NCI-H2029 (cell line): Measurements from ENCODE around the gene CDHR1.

Source experiments
- DNase-seq: peaks from one replicate; lab custom pipeline; 2025; lab: John Stamatoyannopoulos, UW

Gene CDHR1

GRCh38 chr10:84201244-84201606 lies 6.9 kb downstream of the CDHR1 start:
- no peak for DNase-seq

DNA sequence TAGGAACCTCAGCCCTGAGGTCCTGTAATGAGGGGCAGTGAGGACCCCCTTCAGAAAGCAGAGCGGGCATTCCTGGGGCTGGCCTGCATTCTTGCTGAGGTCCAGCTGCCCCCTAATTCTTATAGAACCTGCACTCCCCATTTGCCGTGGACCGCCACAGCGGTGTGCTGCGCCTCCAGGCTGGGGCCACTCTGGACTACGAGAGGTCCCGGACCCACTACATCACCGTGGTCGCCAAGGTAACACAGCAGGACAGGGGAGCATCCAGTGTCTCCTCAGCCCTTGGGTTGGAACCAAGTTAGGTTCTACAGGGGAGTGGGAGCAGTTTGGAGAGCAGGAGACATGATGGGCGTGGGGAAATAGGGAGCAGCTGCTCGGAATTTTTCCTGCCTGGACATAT lies 7.3 kb downstream of the CDHR1 start:
- DNase-seq, result no peak

DNA sequence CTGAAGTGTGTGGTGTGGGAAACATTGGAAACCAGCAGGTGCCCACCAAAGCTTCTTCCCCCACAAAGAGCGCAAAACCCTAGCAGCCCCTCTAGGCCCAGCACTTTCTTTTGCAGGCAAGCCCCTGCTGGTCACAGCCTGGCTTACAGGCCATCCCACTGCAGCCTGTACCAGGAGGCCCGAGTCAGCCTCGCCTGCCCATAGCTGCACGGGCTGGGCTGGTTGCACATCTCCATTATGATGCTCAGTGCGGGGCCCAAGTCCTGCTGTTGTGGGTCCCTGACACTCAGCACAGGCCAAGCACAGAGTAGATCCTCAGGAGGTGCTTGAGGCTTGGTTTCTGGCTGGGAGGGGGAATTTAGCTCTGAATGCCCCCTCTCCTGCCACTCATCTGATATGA lies 8.0 kb downstream of the CDHR1 start:
- DNase-seq, result no peak

DNA sequence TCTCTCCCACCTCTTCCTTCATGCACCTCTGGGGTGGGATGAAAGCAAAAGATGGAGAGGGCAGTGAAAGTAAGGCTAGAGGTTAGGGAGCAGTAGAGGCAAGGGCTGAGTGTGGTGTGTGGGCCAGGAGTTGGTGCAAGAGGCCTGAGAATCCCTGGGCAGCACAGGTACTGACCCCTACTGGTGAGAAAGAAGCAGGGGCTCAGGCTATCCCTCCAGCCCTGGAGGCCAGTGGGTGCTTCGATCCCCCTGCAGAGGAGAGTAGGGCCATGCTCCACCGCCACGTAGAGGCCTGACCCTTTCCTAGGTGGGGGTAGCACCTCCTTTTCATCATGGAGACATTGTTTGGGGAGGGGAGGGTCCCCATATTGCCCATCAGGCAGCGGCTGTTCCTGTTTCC lies 9.8 kb downstream of the CDHR1 start:
- DNase-seq, result no peak

DNA sequence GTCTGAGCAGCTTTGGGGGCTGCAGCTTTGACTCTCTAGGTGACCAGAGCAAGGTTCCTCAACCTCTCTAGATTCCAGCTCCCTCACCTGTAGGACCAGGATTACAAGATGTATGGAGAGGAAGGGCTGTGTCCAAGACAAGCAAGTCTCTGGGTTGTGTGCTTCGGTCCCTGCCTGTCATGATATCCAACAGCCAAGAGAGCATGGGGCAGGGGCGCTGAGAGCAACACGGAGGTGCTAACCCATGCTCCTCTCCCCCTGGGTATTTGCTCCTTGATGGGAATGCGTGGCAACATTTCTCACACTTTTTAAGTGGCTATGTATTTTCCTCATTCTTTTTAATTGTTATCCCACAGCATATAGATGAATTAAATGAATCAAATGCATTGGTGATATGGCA lies 10.3 kb downstream of the CDHR1 start:
- DNase-seq, result no peak

- no peak for DNase-seq
Observed at GRCh38 chr10:84205049-84205852, 10.9 kb downstream of the CDHR1 start.

DNA sequence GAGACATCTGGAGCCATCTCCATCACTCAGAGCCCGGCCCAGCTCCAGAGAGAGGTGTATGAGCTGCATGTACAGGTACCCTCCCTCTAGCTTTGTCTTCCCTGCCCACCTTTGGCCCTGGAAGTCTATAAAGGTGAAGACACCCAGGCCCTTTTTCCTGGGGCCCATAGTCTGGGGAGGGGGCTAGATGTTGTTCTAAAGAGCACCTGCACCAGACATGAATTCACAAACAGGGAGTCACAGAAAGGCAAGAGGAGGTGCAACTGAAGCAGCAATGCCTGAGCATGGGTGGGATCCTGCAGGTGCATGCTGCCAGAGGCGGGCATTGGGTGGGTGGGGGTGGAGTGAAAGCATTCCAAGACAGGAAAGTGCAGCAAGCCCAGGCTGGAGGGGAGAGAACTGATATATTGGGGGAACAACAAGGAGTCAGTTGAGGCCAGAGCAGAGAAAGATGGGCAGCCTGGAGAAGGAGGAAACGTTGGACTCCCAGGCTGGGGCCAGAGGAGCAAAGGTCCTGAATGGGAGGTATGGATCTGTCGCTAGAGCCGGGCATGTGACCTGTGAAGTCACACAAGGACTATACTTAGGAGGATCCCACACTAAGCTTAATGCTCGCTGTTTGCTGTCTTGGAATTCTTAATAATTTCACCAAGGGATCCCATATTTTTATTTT lies 11.7 kb downstream of the CDHR1 start:
- no peak for DNase-seq

- no peak for DNase-seq
Observed at GRCh38 chr10:84208023-84208422, 13.7 kb downstream of the CDHR1 start.

GRCh38 chr10:84211566-84211965 lies 17.2 kb downstream of the CDHR1 start:
- DNase-seq, result no peak

DNA sequence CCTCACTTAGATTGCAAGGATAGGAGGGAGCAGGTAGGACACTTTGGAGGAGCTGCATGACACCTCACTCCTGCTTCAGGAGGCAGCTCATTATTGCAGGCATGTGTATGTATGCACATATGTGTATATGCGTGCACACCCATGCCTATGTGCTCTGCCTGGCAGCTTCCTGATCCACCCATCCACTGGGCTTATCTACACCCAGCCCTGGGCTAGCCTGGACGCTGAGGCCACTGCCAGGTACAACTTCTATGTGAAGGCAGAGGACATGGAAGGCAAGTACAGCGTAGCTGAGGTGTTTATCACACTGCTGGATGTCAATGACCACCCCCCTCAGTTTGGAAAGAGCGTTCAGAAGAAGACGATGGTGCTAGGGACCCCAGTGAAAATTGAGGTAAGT lies 17.7 kb downstream of the CDHR1 start:
- DNase-seq, result no peak

DNA sequence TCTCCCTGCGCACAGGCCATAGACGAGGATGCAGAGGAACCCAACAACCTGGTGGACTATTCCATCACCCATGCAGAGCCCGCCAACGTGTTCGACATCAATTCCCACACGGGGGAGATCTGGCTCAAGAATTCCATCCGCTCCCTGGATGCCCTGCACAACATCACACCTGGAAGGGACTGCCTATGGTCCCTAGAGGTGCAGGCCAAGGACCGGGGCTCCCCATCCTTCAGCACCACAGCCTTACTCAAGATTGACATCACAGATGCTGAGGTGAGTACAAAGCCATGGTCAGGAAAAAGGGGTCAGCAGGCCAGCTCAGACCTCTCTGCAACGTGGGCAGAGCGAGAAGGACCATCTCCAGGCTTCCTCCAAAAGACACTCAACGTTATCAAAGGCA lies 18.7 kb downstream of the CDHR1 start:
- DNase-seq, result no peak

GRCh38 chr10:84214046-84214572 lies 19.8 kb downstream of the CDHR1 start:
- no peak for DNase-seq

DNA sequence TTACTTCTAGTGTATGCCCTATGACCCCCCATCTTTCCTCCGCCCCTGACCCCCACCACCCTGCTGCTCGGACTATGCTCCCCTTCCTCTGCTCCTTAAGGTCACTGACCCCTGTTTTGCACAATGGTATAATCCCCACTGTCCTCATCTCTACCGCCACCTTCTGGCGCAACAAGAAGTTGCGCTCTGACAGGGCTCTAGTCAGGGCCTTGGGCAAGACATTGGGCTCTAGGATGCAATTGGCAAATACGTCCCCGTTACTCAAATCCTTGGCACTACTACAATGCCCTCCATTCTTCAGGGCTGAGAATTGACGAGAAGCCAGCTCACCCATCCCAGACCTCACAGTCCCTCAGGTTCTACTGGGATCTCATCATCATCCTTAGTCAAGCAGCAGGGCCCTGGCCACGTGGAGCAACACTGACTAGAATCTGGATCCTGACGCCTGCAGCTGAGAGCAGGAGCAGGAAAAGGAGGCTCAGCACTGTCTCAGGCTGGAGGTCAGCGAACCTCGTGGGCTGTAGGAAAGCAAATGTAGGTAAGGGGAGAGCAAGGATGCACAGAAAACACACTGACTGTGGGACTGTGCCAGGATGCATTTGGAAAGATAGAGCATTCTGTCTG lies 20.4 kb downstream of the CDHR1 start:
- no peak for DNase-seq

GRCh38 chr10:84216834-84217233 lies 22.5 kb downstream of the CDHR1 start:
- DNase-seq, result no peak

DNA sequence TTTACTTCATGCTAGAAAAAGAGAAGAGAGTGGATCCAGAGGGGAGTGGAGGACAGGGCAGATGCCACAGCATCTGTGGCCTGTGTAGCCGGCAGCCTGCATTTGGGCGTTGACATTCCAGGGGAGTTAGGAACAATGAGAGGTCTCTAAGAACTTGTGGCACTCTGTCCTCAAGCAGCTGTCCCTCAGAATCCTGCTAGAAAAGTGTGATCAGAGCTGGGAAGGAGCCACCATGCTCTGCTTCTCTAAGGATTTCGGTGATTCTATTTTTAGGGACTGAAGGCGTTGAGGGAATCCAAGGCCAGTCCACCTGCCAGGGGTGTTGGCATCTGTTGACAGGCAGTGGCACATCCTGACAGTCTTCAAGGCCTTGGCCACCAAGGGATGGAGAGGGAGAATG lies 23.4 kb downstream of the CDHR1 start:
- DNase-seq, result no peak

DNA sequence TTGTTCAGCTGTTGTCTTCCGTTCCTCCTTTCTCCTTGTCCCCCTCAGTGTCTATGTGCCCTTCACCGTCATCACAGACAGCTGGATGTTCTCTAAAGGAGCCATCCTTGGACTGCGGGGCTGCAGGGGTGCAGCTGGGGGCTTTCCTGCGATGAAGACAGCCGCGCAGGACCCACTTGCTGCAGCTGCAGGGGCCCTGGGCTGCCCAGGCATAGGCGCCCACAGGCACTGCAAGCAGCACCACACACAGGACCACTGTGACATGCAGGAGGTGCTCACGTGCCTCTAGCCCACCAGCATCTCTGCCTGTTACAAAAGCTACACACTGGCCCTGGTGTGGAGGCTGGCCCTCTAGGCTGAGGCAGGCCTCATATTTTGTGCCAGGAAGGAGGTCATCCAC lies 27.6 kb downstream of the CDHR1 start:
- DNase-seq, result no peak

DNA sequence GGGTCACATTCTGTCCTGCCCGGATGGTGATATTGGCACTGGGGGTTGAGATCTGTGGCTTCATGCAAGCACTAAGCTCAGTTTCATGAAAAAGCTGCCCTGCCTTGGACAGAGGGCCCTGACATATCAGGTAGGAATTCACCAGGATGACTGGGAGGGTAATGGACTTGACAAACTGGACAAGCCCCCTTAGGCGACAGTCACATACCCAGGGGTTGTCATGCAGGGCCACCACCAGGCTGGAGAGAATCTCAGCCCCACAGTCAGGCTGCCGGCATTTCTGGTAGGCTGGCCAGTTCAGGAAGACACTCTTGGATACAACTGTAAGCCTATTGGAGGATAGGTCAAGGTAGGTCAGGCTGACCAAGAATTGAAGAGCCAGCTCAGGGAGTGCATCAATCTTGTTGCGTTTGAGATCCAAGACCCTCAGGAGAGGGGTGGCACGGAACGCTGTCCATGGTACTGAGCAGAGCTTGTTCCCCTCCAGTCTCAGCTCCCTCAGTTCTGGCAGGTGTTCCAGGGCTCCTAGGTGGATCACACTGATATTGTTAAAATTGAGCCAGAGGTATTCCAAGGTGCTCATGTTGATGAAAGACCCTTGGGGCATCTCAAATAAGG lies 30.2 kb downstream of the CDHR1 start:
- DNase-seq, result no peak

GRCh38 chr10:84225427-84226173 lies 31.3 kb downstream of the CDHR1 start, which contains the start of gene LRIT2:
TSS of gene LRIT2 (minus strand) at chr10:84225544. CDS start at chr10:84225520, 24 bp downstream.
- no peak for DNase-seq

DNA sequence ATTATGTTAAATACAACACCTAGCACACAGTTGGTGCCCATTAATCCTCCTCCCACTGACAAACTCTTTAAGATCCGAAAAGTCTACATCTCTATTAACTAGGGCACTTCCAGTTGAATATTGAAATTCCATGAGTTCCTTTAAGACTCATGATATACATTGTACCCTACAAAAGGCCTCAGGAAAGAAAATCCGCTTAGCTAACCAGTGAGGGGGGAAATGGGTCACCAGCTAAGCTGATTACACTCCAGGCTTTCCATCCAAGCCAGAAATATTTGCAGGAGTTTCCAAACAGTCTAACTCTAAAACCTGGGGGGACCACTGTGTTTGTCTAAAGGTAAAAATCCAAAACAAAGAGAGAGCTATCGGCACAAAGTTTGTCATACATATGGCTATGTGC lies 32.3 kb downstream of the CDHR1 start:
- DNase-seq, result no peak

DNA sequence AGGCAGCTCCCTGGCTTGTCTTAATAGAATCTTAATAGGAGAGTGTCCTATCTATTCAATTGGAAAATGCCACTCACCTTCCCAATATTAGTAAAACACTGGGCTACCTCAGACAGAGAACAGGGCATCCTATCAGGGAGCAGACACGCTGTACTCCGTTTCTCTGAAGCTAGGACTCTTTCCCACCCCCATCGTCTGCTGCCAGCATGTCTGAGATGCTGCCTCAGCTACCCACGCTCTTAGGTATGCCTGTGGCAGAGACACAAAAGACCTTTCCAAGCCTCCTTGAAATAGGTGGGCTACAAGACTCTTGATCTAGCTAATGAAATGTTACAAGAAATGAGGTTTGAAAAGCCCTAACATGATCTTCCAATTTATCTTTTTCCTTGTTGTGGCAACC lies 33.5 kb downstream of the CDHR1 start:
- no peak for DNase-seq

DNA sequence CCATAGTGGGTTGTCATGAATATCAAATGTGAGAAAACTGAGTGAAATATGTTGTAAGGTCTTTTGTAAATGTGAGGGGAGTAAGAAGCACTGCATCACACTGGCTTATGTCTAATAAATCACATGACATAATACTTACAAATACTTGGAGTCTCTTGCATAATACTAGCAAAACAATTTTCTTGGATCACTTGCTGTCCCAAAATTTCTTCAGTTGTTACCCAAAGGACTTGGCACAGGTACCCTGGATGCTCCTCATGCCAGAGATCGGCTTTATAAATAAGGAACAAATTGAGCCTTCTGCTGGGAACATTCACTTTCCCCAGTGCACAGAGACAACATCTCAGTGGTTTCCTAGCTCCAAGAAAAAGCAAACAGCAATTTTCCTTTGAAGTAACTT lies 36.0 kb downstream of the CDHR1 start:
- no peak for DNase-seq

- no peak for DNase-seq
Observed at GRCh38 chr10:84232376-84232775, 38.0 kb downstream of the CDHR1 start.
